NCI-H1436 treated with DMSO at 0.1 percent for 48 hours (cell line): ENCODE measurements around the gene AKT2.

Experiments used
- DNase-seq: peaks from one replicate; lab custom pipeline; 2025; lab: John Stamatoyannopoulos, UW

The AKT2 gene

DNA sequence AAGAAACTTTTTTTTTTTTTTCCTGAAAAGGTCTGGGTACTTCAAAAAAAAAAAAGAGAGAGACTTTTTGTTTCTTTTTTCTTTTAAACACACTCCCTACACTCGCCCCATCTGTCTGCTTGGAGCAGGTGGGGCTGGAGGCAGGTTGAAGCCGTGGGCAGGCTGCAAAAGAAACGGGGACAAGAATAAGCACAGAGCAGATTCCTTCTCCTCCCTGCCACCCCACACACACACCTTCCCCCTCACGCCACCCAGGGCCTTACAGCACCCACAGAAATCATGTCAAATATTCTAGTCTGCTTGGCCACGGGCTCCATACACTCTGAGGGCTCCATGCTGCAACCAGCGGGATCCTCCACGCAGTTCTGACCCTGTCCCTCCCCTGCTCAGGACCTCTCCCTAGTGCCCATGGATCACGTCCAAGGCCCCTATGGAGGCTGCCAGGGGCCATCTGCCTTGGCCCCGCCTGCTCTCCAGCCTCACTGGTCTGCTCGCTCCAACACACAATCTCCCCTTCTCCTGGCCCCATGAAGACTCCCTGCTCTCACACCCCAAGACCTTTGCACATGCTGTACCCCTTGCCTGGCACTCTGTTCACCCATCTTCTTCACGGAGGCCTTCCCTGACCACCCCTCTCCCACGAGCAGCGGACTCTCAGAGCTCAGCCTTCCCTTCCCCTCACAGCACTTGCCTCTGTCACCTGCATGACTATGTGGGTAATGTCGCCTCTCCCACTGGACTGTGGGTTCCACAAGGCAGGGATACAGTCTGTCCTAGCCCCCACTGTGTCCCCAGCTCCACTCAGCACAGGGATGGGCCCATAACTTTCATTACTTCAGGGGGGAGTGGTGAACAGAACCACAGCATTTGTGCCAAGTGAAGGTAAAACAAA, 11.4 kb downstream of the AKT2 start:
- DNase-seq: no peak

DNA sequence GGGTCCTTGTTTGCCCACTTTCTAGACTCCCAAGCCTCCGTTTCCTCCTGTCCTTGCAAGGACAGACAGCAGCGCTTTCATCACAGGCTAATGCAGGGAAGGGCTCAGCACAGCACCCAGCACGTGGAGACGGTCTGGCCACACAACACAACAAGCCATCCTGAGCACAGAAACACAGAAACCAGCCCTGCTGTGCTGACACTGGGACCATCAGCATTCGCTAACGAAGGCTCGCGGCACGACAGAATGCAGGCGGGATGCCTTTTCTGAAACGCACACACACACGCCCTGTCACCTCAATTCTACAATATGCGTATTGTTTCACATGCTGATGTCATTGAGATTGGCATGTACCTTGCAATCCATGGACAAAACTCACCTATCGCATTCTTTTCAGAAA, 12.9 kb downstream of the AKT2 start:
- DNase-seq: no peak

DNA sequence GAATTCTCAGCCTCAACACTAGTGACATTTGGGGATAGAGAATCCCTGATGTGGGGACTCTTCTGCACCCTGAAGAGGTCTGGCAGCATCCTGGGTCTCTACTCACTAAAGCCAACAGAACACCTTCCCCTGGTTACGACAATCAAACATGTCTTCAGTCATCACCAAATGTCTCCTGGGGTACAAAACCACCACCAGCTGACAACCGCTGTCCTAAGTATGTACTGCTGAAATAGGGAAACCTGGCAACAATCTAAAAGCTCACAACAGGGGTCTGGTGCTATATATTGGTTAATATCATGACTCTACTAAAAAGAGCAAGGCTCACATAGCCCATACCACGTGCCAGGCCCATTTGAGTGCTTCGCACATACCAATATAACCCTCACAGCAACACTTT, 13.4 kb downstream of the AKT2 start:
- no peak for DNase-seq

DNA sequence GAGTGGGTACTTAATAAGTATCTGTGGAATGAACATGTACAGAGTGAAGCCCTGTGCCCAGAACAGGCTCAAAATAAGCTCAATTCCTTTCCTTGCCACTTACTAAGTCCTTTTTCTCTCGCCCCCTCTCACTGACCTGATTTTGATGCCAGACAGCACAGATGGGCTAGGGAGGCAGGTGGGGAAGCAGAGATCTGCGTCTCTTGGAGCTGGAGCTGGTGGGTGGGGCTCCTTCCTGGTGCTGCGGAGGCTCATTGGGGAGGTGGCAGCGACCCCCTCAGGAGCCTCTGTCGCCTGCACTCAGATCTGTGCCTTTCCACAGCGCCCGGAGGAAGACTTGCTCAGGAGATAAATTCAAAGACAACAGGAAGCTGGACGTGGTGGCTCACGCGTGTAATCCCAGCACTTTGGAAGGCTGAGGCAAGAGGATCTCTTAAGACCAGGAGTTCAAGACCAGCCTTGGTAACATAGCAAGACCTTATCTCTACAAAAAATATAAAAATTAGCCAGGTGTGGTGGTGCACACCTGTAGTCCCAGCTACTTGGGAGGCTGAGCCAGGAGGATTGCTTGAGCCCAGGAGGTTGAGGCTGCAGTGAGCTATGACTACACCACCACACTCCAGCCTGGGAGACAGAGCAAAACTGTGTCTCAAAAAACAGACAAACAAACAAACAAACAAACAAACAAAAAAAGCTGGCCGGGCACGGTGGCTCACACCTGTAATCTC, 14.6 kb downstream of the AKT2 start:
- no peak for DNase-seq

DNA sequence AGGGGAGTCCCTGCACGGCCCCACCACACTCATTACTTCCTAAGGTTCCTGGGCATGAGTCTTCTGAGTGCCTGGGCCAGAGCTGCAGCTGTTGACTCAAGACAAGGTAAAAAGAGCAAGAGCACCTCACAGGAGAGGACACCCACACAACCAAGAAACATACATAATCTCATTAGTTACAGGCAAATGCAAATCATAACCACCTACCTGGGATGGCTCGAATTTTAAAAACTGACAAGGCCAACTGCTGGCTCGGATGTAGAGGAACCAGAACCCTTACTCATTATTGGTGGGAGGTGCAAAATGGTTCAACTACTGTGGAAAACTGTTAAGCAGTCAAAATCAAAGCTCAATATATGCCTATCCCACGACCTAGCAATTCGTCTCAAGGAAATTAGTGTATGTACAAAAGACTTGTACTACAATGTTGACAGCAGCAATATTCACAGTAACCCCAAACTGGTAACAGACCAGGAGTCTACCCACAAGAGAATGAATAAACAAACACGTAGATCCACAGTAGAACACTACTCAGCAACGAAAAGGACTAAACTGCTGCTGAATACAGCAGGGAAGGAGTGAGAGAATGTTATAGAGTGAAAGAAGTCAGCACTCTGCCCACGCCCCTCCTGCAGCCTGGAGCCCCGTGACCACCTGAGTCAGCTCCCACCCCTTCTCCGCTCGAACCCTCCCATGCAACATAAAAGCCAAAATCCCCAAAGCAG, 15.8 kb downstream of the AKT2 start:
- DNase-seq: no peak

DNA sequence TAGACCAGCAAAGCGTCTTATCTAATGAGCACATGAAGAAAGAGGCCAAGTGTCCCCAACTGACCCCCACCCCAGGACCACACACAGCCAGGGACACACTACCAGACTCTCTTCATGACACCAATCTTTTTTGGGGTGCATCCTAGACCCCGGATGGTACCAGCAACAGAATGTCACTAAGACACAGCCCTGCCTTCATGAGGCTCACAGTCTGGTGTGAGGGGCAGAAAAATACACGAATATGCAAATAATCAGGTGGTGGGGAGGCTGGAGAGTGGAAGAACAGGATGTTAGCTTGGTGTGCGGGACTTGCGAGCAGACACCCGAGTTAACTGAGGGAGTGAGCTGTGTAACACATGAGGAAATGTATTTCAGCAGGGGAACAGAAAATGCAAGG, 17.5 kb downstream of the AKT2 start:
- no peak for DNase-seq

DNA sequence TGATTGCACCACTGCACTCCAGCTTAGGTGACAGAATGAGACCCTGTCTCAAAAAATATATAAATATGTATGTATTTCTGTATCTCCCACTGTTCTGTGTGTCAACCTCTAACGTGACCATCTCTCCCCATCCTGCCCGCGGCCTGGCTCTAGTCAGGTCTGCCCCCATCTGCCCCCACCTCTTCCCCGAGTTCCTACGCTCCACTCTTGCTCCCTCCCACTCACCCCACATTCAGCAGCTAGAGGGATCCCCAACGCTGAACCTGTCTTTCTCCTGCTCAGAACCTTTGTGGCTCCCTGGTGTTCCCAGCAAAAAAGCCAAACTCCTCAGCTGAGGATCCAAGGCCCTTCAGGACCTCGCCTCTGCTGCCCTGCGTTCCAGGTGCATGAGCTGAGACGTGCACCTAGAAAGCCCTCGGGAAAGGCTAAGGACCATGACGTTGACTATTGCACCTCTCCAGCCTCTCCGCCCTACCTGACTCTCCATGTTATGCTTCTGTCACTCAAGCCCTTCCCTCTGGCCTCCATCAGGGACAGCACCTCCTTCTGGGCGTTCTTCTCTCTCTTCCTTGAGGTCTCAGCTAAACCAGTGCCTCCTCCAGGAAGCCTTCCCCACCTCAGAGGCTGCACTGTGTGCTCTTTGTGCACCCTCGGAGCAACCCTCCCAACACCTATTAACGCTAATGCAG, 18.1 kb downstream of the AKT2 start:
- no peak for DNase-seq

DNA sequence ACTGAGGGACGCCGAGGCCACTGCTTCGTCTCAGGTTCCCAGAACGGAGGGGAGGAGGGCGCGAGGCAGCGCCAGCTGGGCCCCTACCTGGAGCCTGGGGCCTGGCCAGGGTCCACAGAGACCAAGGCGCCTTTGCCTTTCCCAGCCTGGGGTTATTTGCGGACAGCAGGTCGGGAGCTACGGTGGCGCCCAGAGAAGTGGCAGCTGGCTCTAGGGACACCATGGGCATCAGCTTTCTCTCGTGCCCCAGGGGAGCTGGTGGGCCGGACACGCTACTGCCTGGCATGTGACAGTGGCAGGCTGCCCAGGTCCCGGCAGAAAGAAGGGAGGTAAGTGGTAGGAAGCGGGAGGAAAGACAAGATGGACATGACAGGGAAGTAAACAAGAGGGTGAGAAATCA, 19.0 kb downstream of the AKT2 start:
- DNase-seq: no peak

DNA sequence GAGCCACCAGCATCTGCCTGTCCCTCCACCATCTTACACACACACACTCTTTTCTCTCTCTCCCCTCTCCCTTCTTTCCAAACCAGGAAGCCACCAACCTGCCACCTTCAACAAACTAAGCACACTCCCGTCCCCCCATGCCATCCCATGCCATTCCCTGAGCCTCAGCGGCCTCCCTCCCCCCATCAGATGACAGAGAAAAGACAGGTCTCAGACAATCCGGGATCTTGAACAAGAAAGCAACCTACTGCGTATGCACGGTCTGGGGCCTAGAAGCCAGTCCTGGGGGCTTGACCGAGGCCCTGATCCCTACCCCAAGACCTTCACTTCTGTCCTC, 19.4 kb downstream of the AKT2 start:
- no peak for DNase-seq

DNA sequence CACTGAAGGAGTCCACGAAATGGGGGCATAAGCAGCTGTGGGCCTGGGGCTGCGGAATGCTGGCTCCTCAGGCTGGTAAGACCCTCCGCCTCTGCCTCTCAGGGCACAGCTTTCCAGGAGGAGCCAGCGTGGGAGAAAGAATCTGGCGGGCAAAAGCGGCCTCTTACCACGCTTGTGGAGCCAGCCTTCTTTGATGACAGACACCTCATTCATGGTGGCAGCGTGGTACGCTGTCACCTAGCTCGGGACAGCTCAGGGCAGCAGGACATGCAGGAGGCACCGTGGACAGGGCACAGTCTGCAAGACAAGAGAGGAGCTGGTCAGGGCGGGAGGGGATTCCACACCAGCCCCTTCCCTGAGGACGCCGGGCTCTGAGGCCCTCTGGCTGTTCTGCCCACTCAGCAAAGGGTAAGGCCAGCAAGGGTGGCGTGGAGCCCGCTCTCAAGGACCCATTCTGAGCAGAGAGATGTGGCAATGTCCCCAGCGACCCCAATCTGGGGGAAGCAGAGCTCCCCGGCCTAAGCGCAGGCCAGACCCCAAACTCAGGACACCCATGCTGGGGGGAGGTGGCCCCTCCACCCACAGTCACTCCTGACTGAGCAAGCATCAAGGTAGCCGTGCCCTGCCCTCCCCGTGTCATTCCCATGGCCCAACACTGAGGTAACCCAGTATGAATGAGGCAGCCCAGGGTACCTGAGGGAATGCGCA, 19.9 kb downstream of the AKT2 start:
- no peak for DNase-seq

DNA sequence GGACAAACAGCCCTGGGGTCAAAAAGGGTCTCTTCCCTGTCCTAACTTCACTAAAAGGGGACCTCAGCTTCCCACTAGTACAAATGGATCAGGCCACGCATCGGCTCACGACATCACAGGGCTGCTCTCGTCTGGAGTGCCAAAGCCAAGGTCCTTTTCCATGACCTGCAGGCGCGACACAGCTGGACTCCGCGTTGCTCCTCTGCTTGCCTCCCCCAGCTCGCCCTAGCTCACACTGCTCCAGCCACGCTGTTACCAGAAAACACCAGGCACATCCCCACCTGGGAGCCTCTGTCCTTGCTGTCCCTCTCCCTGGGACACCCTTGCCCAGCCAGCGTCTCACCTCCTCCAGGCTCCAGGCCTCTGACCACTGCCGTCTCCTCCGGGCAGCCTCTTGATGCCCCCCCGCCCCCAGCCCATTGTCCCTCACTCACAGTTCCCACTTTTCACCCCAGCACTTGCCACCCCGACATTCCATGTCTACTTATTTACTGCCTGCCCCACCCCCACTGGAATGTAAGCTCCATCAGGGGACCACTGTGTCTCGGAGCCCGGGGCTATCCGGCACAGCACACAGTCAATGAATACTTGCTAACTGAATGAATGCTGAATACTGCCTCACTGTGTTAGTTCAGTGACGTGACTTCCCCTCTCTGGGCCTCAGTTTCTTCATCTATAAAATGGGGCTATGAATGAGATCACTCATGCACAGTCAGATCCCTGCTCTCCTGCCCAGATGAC, 20.7 kb downstream of the AKT2 start:
- DNase-seq: no peak

DNA sequence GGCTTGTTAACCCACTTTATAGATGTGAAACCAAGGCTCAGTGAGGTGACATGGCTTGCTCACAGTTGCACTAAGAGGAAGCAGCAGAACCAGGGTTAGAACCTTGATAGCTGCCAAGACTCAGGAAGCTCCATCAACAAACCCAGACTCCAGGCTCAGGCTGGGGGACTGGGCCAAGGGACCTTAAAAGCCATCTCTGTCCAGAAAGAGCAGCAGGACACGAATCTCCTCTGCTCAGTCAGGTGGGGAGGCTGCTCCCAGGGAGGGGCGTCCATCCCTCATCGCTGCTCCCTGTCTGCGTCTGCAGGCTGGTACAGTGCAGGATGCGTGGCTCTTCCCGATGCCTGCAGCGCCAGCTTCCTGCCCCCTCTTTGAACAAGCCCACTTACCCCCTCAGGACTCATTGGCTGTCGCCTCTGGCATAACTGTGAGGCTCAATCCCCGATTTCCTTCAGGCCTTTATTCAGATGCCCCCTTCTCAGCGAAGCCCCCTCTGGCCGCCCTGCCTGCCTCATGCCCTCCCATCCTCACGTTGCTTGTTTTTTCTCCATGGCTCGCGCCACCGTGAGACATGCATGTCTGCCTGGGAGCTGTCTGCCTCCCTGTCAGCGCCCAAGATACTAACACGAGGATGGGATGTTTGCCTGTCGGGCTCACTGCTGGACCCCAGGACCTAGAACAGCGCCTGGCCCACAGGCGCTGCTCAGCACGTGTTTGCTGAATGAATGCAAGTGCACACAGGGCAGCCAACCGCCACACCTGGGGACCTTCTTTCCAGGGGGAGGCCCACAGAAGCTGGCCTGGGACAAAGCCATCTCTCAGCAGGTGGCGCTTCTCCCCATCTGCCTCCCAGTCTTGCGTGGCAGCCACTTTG, 21.5 kb downstream of the AKT2 start:
- no peak for DNase-seq

DNA sequence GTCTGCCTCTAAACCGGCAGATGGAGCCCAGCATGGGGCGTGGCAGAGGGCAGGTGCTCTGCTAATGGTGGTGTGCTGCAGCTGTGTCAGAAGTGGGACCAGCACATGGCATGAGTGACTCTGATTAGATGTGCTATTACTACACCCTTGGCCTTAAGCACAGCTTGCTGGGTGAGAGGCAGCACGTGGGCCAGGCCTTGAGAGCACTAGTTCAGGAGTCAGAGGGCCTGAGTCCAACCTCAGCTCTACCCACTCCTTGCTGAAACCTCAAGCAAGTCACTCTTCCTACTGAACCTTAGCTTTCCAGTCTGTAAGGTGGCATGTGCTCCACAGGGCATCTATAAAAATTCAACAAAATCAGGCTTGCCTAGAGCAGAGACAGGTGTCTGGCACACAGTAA, 22.7 kb downstream of the AKT2 start:
- no peak for DNase-seq

DNA sequence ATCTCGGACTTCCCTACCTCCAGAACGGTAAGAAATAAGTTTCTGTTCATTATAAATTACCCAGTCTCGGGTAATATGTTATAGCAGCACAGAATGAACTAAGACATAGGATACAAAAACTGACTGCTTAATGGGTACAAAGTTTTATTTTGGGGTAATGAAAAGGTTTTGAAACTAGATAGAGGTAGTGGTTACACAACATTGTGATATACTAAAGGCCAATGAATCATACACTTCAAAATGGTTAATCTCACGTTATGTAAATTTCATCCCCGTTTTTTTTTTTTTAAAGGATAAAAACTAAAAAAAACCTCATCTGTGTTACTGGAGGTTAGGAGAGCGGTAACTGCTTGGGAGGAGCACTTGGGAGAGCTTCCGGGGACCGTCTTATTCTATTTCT, 23.5 kb downstream of the AKT2 start:
- no peak for DNase-seq

DNA sequence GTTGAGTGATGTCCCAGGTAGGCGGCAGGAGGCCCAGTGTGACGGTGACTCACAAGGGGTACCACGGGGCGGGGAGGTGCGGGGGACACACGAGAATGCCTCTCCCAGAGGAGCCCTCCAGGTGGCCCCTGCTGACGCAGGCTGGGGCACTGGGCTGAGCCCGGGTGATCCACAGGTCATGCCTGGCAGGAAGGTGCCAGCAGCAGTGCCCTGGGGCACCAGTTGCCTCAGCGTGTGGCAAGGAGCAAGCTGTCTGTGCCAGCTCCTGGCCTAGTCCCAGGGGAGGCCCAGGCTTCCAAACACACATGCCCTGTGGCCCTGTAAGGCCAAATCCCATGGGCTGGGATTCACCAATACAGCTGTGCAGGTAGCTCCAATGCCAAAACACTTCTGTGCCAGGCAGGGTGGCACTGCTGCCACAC, 28.0 kb downstream of the AKT2 start:
- DNase-seq: no peak

DNA sequence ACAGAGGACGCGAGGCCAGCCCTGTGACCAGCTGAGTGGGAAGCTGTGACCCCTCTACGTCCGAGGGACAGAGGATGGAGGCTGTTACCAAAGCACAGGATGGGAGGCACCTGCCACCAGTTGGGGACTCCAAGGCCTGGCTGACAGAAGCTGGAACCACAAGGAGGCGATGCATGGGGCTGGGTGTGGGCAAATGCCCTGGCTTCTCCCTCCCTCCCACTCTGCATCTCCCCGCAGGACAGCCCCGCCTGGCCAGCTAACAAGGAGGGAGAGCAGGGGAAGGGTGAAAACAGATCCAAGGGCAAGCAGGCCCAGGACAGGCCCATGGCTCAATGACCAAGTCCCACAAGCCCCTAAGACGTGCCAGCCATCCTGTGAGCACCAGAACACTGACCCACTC, 28.6 kb downstream of the AKT2 start:
- DNase-seq: no peak

DNA sequence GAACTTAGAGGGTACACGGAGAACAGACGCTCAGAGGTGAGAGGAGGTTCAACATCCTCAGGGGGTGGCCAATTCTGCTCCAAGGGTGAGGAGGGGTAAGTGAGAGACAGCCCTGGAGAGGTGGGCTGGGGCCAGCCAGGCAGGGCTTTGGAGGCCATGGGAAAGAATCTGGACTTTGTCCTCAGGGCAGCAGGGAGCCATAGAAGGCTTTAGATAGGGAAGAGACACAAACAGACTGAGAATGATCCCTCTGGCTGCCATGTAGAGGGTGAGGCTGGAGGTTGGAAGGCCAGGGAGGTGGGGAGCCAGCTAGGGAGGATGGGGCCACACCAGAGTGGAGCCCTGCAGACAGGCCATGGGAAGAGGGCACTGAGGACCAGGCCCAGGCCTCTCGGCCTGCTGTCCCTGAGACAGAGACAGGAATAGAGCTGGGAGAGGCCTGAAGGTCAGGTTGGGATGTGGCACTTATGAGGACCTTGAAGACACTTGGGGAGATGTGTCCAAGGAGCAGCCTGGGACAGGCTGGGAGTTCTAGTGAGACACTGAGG, 29.5 kb downstream of the AKT2 start:
- DNase-seq: no peak

DNA sequence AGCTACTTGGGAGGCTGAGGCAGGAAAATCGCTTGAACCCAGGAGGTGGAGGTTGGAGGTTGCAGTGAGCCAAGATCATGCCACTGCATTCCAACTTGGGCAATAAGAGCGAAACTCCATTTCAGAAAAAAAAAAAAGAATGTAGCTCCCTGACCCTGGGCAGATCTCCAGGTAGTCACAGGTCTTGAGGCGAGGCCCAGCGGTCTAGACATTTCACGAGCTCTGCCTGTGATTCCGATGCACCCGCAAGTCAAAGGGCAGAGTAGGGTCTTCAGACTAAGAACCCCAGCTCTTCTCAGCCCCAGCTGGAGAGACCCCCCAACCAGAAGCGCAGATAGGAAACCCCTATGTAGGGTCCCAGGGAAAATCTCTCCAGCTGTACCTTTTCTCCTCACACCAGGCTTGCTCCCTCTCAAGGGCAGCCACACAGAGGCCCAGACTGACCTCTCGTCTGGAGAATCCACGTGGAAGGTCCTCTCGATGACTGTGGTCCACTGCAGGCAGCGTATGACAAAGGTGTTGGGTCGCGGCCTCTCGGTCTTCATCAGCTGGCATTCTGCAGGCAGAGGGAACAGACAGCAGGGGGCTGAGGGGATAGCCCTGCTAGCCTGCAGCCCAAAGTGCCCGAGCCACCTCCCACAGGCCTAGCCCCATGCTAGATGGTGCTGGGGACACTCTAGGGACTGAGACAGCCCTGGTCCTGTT, 30.3 kb downstream of the AKT2 start:
- no peak for DNase-seq

DNA sequence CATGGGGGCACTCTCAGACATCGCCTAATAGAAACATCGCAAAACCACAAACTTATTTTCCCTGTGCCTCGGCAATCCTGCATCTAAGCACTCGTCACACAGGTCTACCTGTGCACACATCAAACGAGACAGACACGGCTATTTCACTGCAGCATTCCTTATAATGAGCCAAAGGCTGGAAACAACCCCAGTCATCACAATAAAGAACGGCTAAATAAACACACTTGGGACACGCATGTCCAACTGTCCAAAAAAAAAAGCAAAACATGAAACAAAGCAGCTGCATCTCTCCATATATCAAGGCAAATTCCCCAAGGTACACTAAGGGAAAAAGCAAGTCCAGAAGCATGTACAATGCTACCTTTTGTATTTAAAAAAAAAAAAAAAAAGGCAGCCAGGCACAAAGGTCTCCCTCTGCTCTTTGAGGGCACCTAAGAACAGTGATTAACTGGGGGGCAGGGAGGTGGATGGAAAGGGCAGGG, 31.5 kb downstream of the AKT2 start:
- DNase-seq: no peak
